Posterior vena cava (tissue), 2 donors: ENCODE data around the gene KPNA6. TPM values are rescaled to one million over a fixed set of nuclear protein-coding genes. Genes with fewer than 3 reads are reported as not detected.
"Not testable (repeated sequence)": the region's sequence is repeated elsewhere in the genome, so short reads cannot be mapped to it uniquely, and the experiment has no call there.

Source experiments
- DNase-seq: peaks from one replicate; pipeline ENCODE4 v3.0.0-alpha.2; 2020; ENCODE audit warnings: low spot score
- intact Hi-C, 2 donors: fragments of 100-400 bp; cut with DNase I; formaldehyde crosslinking; loops; one replicate each; pipeline versions ENCODE4 v1.14.1 to v1.14.2; 2022 to 2023
- total RNA-seq, 2 donors: library from RNA; stranded (reverse); fragmentation: NEBNext Ultra II Directional; extraction: Animal tissue kit (Norgen Biotek cat#: 25700); gene quantifications; one replicate each; pipeline ENCODE4 v1.2.1, GENCODE V29; 2021
- donor health status: DM: yes; HTN: yes; CAD: no.
- donor health status: DM: yes; HTN: yes; CAD: no.

Gene KPNA6
- total RNA-seq, 2 donors from 2014 or later, result 60.7 to 66.3 TPM

DNA sequence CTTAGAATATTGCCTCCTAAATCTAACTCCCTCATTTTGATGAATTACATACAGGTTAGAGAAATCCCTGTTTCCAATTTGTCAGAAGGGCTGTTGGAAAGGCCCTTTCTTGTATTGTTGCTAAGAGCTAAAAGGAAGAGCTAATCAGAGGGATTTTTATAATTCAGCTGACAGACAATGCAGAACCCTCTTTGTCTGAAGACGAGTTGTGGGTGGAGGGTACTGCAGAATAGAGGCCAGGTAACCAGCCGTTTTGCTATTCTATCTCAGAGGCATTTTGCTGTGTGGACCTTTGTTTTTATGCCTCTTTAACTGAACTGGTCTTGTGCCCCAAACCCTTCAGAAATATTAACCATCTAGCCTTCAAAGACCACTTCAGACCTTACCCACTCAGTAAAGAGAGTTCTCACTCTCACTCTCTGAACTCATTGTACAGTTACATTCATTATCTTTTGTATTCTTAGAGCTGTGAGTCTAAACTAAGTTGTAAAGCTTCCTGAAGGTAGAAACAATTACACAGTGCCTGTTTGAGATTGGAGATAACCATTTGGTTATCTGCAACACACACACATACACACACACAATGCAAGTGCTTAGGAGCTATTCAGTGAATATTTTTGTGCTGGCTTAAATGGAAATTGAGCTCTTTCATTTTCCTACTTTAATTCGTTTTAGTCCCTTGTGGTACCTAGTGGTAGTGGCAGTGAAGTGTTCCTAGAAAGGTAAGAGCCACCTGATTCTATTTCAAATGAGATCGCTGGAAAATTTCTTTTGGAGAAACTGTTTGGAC is 19.7 kb downstream of the KPNA6 start:
- intact Hi-C loops, result loop anchor here in 1 of 2 donors (2.0 kb wide), 1 partner anchor 33 kb away; no protein-coding TSS in a partner anchor
- no peak for DNase-seq

DNA sequence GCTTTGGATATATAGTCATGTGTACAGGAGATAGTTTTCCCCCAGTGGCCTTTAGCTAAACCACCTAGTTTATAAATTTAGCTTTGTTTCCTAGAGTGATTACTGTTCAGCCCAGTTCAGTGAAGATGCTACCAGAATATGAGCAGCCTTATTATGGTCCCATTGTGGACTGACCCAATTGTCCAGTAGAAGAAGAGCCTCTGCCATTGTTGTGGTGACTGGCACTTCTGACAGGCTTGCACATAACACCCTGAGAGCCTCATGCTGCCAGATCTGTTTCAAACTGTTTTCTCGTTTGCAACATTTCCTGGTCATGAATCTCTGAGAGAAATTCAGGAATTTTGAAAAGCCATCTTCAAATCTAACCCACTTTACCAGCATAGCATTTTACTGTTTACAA is 20.6 kb downstream of the KPNA6 start:
- intact Hi-C loops, result no loop called here
- DNase-seq, result no peak

DNA sequence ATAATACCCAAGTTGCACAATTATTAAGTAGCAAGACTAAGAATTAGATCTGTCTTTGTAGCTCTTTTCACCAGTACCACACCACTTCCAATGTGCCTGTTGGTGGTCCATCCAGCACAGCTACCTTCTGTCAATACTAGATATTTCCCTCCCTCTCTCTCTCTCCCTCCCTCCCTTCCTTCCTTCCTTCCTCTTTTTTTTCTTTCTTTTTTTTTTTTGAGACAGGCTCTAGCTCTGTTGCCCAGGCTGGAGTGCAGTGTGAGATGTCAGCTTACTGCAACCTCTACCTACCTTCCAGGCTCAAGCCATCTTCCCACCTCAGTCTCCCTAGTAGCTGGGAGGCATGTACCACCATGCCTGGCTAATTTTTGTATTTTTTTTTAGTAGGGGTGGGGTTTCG is 21.1 kb downstream of the KPNA6 start:
- no peak for DNase-seq
- intact Hi-C loops, result no loop called here

DNA sequence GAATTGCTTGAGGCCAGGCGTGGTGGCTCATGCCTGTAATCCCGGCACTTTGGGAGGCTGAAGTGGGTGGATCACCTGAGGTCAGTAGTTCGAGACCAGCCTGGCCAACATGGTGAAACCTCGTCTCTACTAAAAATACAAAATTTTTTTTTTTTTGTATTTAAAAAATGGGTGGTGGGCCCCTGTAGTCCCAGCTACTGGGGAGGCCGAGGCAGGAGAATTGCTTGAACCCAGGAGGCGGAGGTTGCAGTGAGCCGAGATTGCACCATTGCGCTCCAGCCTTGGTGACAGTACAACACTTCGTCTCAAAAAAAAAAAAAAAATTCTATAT is 26.1 kb downstream of the KPNA6 start:
- DNase-seq, intact Hi-C loops: not testable (repeated sequence)

DNA sequence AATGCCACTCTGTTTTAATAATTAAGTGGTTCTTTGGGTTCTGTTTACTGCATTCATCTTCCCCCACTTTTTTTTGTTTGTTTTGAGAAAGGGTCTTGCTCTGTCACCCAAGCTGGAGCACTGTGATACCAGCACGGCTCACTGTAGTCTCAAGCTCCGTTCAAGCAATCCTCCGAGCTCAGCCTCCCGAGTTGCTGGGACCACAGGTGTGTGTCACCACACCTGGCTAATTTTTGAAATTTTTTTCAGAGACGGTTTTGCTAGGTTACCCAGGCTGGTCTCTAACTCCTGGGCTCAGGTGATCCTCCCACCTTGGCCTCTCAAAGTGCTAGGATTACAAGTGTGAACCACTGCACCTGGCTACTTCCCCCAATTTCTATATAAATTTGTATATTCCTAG is 29.3 kb downstream of the KPNA6 start:
- intact Hi-C loops, result no loop called here
- no peak for DNase-seq

DNA sequence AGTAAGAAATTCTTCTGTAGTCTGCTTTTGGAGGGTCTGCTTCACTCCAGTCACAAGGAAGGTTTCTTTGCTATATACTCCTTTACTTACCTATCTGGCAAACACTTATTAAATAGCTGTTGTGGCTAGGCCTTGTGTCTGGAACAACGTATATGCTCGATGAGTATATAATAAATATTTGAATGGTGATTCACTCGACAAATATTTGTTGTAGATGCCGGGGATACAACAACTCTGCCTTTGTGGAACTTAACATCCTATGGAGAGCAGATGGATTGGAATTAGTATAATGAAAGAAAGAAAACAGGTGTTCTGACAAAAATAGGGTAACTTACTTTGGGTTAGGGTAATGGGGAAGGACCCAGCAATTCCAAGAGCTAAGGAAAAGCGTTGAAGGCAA is 31.1 kb downstream of the KPNA6 start:
- intact Hi-C loops, result no loop called here
- no peak for DNase-seq

DNA sequence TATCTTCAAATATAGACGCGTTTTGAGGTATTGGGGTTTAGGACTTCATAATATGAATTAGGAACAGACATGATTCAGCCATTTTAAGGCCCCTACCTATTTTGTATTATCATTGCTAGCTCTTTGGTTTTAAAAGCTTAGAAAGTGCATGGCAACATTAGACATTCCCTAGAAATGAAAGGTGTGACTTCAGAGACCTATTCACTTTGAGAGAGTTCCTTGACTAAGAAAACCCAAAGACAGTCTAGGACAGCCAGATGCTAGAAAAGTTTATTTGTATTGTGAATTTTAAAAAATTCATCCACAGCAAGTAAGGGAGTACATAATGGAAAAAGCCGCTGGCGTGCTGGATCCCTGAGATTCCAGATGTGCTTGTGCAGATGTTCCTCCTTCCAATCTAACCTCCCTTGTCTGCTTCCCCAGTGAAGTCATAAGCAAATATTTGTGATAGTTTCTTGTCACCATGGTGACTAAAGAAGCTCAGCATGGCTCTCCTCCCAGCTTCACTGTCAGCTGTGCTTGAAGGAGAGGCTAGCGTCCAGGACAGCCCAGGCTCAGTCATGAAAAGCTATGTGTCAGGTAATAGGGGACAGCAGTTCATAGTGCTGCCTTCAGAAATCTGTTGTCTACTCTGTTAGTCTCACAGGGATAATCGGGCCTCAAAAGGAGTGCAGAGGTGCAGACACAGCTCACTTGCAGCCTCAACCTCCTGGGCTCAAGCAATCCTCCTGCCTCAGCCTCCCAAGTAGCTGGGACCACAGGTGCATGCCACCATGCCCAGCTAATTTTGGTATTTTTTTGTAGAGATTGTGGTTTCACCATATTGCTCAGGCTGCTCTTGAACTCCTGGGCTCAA is 34.8 kb downstream of the KPNA6 start:
- DNase-seq, result no peak
- intact Hi-C loops, result no loop called here

DNA sequence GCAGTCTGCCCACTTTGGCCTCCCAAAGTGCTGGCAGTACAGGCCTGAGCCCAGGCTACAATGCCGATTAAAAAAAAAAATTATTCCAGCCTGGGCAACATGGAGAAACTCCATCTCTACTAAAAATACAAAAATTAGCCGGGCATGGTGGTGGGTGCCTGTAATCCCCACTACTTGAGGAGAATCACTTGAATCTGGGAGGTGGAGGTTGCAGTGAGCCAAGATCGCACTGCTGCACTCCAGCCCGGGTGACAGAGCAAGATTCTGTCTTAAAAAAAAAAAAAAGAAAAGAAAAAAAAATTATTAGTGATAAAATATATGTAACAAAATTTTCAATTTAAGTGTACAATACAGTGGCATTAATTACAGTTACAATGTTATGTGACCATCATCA is 35.4 kb downstream of the KPNA6 start:
- DNase-seq, intact Hi-C loops: not testable (repeated sequence)

DNA sequence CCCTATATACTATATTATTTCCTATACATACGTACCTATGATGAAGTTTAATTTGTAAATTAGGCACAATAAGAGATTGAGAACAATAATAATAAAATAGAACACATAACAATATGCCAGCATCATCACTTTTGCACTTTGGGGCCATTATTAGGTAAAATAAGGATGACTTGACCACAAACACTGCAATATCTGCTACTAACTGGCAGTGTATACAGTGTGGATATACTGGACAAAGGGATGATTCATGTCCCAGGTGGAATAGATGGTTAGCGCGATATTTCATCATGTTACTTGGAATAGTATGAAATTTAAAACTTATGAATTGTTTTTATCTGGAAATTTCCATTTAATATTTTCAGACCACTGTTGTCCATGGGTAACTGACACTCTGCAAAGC is 36.2 kb downstream of the KPNA6 start:
- no peak for DNase-seq
- intact Hi-C loops, result no loop called here

DNA sequence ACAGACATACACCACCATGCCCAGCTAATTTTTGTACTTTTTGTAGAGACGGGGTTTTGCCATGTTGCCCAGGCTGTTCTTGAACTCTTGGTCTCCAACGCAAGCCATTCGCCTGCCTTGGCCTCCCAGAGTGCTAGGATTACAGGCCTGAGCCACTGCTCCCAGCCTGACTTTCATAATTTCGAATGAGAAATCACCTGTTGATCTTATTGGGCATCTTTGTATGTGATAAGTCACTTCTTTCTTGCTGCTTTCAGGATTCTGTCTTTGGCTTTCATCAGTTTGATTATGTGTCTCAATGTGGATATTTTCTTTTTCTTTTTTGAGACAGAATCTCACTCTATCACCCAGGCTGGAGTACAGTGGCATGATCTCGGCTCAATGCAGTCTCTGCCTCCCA is 39.9 kb downstream of the KPNA6 start:
- not testable (repeated sequence) for DNase-seq
- intact Hi-C loops, result loop anchor here in 1 of 2 donors (1.0 kb wide), 1 partner anchor 20 kb away; no protein-coding TSS in a partner anchor

DNA sequence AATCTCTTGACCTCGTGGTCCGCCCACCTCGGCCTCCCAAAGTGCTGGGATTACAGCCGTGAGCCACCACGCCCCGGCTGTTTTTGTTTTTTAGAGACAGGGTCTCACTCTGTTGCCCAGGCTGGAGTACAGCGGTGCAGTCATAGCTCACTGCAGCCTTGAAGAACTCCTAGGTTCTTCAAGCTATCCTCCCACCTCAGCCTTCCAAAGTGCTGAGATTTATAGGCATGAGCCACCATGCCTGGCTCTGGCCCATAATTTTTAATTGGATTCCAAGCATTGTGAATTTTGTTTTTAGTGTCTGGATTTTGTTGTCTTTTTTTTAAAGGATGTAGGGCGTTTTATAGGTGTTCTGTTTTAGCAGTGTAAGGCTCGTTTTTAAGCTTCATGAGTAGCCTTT is 43.0 kb downstream of the KPNA6 start:
- no peak for DNase-seq
- intact Hi-C loops, result no loop called here

DNA sequence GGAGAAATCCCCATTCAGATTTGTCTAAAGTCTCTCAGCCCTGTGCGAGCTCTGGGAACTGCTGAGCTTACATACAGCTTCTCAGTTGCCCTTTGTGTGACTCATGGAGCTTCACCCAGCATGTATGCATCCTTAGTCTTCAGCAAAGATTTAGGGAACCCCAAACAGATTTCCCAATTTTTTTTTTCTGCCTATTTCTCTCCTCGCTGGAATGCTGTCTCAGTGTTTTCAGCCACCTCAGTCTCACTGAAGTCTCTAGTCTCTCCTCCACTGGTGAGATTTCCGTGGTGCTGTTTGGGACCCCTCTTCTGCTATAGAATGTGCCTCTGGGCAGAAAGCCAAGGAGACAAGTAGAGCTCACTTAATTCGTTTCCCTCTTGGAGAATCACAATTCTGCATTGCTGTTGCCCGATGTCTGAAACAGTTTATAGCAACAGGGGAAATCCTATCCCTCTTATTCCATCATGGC is 43.5 kb downstream of the KPNA6 start:
- intact Hi-C loops, result no loop called here
- no peak for DNase-seq

DNA sequence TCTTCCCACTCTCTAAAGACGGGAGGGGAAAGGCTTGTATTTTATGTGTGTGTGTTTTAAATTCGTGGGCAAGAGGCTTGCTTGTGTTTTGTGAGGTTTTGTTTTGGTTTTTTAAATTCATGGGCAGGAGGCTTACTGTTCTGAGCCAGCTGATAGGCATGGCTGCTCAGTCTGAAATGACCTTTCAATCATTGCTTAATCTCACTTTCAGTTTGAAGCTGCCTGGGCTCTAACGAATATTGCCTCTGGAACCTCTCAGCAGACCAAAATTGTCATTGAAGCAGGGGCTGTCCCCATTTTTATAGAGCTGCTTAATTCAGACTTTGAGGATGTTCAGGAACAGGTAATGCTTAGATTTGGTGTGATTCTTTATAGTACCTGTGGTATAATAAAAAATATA is 51.3 kb downstream of the KPNA6 start:
- no peak for DNase-seq
- intact Hi-C loops, result no loop called here

DNA sequence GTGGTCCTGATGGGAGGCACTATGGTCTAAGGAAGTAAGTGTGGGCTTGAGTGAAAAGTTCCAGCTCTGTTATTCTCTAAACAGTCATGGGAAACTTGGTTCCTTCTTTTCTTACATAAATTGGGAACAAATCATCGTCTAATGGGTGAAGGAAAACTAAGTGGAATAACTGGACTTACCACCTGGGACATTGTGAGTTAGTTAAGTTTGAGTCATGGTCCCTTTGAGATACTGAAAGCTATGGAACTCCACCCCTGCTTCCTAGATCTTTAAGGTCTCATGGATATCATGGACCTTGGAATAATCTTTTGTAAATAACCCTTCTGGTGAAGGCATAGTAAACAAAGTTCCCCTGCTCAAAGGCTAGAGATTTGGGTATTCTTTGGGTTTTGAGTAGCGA is 55.5 kb downstream of the KPNA6 start:
- intact Hi-C loops, result no loop called here
- DNase-seq, result no peak

DNA sequence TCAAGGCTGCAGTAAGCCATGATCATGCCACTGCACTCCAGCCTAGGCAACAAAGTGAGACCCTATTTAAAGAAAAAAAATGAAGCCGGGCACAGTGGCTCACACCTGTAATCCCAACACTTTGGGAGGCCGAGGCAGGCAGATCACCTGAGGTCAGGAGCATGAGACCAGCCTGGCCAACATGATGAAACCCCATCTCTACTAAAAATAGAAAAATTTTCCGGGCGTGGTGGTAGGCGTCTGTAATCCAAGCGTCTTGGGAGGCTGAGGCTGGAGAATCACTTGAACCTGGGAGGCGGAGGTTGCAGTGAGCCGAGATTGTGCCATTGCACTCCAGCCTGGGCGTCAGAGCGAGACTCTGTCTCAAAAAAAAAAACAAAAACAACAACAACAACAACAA is 57.8 kb downstream of the KPNA6 start:
- intact Hi-C loops, DNase-seq: not testable (repeated sequence)

DNA sequence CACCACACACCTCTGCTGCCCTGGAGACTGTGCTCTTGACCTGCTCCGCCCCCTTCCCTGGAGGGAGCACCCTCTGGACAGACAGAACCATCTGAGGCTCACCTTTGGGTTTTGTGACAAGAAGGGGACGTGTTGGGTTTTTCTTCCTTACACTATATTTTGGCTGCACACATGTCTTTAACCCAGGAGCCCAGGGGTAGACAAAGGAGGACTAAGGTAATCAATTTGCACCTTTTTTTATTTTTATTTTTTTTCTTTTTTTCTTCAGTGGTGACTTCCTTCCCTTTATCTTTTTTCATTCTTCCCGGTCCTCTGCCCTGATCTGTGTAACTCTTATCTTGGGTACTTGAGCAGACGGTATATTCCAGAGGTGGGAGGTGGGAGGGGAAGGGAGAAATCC is 63.1 kb downstream of the KPNA6 start:
- DNase-seq, result no peak
- intact Hi-C loops, result no loop called here

DNA sequence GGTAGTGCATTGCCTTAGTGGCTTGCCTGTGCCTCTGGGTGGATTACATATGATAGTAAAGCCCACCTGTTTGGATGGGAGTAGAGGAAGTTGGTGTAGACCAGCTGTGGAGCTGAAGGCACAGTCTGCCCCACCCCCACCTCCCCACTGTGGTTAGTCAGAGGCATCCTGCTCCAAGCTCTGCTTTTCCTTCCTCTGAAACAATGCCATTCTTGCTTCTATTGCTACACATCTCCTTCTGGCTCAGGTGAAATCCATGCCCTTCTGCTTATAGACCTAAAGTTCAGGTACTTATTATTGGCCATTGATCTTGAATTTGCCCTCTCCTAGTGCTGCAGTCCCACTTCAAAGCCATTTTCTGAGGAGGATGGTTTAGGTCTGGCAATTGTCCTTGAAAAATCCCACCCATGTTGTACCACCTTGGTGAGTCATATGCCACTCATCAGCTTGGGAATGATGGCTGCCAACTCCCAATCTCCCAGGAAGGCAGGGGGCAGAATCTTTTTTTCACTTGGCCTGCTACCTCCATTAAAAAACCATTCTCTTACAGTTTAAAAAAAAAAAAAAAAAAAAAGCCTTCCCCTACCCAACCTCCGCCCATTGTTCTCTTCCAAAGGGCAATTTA is 64.9 kb downstream of the KPNA6 start:
- no peak for DNase-seq
- intact Hi-C loops, result no loop called here

DNA sequence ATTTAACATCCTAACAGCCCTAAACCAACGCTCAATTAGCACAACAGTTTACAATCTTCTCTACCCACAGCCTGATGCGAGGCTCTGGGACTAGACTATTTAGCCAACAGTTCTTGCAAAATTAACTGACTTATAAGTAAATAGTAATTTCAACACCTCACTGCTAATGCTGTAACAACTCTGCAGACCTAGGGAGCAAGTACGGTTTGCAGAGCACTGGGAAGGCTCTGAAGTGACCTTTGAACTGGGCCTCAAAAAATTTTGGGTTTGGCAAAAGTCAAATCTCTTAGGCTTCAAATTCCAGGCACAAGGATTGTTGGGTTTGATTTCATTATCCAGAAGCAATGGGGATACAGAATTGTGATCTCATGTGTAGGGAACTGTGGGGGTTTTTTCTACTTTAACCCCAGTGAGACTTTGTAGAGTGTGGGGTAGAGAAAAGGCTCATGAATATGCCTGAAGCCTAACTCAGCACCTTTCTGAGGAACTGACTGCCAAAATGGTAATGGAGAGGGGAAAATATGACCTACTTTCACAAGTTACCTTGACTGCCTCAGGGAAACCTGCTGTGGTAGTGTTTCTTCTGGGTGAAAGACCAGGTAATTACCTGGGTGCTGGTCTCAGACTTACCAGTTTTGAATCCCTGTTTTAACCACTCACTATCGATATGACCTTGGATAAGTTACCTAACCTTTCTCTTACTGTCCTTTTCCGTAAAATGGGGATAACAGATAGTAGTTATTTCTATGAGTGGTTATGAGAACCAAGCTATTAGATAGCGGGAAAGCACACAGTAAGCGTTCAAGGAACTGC is 70.7 kb downstream of the KPNA6 start:
- DNase-seq, result no peak
- intact Hi-C loops, result no loop called here

DNA sequence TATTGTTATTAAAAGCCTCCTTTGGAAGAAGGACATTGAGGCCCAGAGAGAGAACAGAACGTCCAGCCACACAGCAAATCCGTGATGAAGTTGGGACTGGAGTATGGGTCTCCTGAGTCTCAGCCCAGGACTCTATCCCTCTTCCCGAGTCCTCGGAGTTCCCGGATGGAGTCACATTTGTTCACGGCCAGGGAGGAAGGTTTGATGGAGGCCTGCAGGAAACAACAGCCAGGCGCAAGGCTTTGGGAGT is 71.3 kb downstream of the KPNA6 start:
- intact Hi-C loops, result no loop called here
- no peak for DNase-seq
